ENCODE data around the gene SLC11A2. TPM values are rescaled to one million over a fixed set of nuclear protein-coding genes. Genes with fewer than 3 reads are reported as not detected.

The SLC11A2 gene
- polyA plus RNA-seq, 1 of the 3 experiments (the other 2 are of a cell fraction): 27.7 TPM

DNA sequence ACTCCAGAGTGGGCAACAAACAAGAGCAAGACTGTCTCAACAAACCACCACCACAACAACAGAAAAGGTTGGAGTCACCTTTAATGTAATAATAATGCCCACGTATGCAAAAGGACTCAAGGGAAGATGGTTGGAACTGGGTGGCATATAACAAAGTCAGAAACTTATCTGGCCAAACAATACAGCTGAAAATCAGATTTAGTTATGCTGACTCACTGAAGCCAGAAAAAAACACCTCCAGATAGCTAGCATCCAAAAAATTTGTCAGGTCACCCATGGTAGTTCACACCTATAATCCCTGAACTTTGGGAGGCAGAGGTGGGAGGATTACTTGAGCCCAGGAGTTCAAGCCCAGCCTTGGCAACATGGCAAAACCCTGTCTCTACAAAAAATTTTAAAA, 24.4 kb downstream of the SLC11A2 start:
- H3F3A ChIP-seq (replicated peaks; ENCODE audit: insufficient read depth): no peaks in the 10 kb centered on the region
- TF ChIP-seq ELF1 (IDR thresholded peaks at IDR 0.05) (no peak), TAF1 (IDR thresholded peaks at IDR 0.05; ENCODE audit: borderline replicate concordance, low read depth, low read length) (no peak), SMC3 (IDR thresholded peaks at IDR 0.05; ENCODE audit: low read depth, low read length) (no peak), FOSL2 (IDR thresholded peaks at IDR 0.05; ENCODE audit: borderline replicate concordance, low read depth) (no peak), NFIC (IDR thresholded peaks at IDR 0.05; ENCODE audit: borderline replicate concordance) (no peak), FOXM1 (IDR thresholded peaks at IDR 0.05; ENCODE audit: low read depth) (no peak), RXRA (IDR thresholded peaks at IDR 0.05; ENCODE audit: borderline replicate concordance, low read depth) (no peak), RFX5 (IDR thresholded peaks at IDR 0.05; ENCODE audit: low read length) (no peak), JUND (IDR thresholded peaks at IDR 0.05) (no peak), TCF12 (IDR thresholded peaks at IDR 0.05) (no peak), TEAD4 (IDR thresholded peaks at IDR 0.05; ENCODE audit: borderline replicate concordance, insufficient read depth) (no peak), GATA2 (CRISPR knock-in tag; IDR thresholded peaks at IDR 0.05) (no peak)
- TF ChIP-seq, protein P1, sequence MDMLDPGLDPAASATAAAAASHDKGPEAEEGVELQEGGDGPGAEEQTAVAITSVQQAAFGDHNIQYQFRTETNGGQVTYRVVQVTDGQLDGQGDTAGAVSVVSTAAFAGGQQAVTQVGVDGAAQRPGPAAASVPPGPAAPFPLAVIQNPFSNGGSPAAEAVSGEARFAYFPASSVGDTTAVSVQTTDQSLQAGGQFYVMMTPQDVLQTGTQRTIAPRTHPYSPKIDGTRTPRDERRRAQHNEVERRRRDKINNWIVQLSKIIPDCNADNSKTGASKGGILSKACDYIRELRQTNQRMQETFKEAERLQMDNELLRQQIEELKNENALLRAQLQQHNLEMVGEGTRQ (IDR thresholded peaks at IDR 0.05; ENCODE audit: borderline replicate concordance, low read depth, low read length): no peak
- TF ChIP-seq, protein P2, sequence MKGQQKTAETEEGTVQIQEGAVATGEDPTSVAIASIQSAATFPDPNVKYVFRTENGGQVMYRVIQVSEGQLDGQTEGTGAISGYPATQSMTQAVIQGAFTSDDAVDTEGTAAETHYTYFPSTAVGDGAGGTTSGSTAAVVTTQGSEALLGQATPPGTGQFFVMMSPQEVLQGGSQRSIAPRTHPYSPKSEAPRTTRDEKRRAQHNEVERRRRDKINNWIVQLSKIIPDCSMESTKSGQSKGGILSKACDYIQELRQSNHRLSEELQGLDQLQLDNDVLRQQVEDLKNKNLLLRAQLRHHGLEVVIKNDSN (IDR thresholded peaks at IDR 0.05; ENCODE audit: borderline replicate concordance, low read depth): no peak
- TF ChIP-seq, protein P3, sequence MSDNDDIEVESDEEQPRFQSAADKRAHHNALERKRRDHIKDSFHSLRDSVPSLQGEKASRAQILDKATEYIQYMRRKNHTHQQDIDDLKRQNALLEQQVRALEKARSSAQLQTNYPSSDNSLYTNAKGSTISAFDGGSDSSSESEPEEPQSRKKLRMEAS (IDR thresholded peaks at IDR 0.05; ENCODE audit: low read depth): no peak
- TF ChIP-seq, protein P4, sequence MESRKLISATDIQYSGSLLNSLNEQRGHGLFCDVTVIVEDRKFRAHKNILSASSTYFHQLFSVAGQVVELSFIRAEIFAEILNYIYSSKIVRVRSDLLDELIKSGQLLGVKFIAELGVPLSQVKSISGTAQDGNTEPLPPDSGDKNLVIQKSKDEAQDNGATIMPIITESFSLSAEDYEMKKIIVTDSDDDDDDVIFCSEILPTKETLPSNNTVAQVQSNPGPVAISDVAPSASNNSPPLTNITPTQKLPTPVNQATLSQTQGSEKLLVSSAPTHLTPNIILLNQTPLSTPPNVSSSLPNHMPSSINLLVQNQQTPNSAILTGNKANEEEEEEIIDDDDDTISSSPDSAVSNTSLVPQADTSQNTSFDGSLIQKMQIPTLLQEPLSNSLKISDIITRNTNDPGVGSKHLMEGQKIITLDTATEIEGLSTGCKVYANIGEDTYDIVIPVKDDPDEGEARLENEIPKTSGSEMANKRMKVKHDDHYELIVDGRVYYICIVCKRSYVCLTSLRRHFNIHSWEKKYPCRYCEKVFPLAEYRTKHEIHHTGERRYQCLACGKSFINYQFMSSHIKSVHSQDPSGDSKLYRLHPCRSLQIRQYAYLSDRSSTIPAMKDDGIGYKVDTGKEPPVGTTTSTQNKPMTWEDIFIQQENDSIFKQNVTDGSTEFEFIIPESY (IDR thresholded peaks at IDR 0.05; ENCODE audit: borderline replicate concordance, low read depth): no peak
- TF ChIP-seq, protein P5, sequence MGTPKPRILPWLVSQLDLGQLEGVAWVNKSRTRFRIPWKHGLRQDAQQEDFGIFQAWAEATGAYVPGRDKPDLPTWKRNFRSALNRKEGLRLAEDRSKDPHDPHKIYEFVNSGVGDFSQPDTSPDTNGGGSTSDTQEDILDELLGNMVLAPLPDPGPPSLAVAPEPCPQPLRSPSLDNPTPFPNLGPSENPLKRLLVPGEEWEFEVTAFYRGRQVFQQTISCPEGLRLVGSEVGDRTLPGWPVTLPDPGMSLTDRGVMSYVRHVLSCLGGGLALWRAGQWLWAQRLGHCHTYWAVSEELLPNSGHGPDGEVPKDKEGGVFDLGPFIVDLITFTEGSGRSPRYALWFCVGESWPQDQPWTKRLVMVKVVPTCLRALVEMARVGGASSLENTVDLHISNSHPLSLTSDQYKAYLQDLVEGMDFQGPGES (IDR thresholded peaks at IDR 0.05; ENCODE audit: low read depth, low read length): no peak
- TF ChIP-seq, protein P6, sequence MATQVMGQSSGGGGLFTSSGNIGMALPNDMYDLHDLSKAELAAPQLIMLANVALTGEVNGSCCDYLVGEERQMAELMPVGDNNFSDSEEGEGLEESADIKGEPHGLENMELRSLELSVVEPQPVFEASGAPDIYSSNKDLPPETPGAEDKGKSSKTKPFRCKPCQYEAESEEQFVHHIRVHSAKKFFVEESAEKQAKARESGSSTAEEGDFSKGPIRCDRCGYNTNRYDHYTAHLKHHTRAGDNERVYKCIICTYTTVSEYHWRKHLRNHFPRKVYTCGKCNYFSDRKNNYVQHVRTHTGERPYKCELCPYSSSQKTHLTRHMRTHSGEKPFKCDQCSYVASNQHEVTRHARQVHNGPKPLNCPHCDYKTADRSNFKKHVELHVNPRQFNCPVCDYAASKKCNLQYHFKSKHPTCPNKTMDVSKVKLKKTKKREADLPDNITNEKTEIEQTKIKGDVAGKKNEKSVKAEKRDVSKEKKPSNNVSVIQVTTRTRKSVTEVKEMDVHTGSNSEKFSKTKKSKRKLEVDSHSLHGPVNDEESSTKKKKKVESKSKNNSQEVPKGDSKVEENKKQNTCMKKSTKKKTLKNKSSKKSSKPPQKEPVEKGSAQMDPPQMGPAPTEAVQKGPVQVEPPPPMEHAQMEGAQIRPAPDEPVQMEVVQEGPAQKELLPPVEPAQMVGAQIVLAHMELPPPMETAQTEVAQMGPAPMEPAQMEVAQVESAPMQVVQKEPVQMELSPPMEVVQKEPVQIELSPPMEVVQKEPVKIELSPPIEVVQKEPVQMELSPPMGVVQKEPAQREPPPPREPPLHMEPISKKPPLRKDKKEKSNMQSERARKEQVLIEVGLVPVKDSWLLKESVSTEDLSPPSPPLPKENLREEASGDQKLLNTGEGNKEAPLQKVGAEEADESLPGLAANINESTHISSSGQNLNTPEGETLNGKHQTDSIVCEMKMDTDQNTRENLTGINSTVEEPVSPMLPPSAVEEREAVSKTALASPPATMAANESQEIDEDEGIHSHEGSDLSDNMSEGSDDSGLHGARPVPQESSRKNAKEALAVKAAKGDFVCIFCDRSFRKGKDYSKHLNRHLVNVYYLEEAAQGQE (IDR thresholded peaks at IDR 0.05; ENCODE audit: low read depth, low read length): no peak
- no peak overlapping the region for H2AFZ ChIP-seq (ENCODE audit: low read depth)
- POLR2A ChIA-PET: no interaction called here
- H4K20me1 ChIP-seq (ENCODE audit: insufficient read depth): no peaks in the 10 kb centered on the region
- no peaks in the 10 kb centered on the region; the same call in 1 of the 2 replicates for H3K79me2 ChIP-seq (ENCODE audit: insufficient read depth)
- H3K9me3 ChIP-seq: no peaks in the 10 kb centered on the region
- peaks cover 22 to 45% of the 10 kb centered on the region in 2 experiments for H3K36me3 ChIP-seq (replicated peaks in 1 of 2; ENCODE audit: control insufficient read depth in 1 of 2, insufficient read depth in 2 of 2, low read length in 1 of 2)
- no peak for DNase-seq
- CTCF ChIA-PET: interaction anchor here (1.2 to 1.5 kb wide), 2 partner anchors 15 to 17 kb away, joined by 4 to 5 read pairs; no protein-coding TSS in a partner anchor
- H3K27me3 ChIP-seq (ENCODE audit: insufficient read depth): no peaks in the 10 kb centered on the region
- no peak overlapping the region for H3K27ac ChIP-seq (ENCODE audit: low read depth in 2 of 2, low read length in 1 of 2)
- H3K9me2 ChIP-seq: no peaks in the 10 kb centered on the region
- 89% methylated on average over 1 of the region's 1 CpG for WGBS (ENCODE audit: low lambda C conversion rate)
- no peak overlapping the region for H3K9ac ChIP-seq
- H3K4me3 ChIP-seq (ENCODE audit: low read depth in 2 of 2, low read length in 1 of 2): no peak overlapping the region
- H3K4me1 ChIP-seq (ENCODE audit: control insufficient read depth in 1 of 2, insufficient read depth in 2 of 2, low read depth in 1 of 2, low read length in 1 of 2): no peaks in the 10 kb centered on the region
- H3K4me2 ChIP-seq: no peak overlapping the region
